Superior temporal gyrus (tissue), 1 donor: Measurements from ENCODE around the gene PEPD.

Experiments
- DNase-seq: peaks from one replicate; pipeline ENCODE4 v3.0.0-alpha.2; 2016; ENCODE audit errors: extremely low spot score

The PEPD gene

DNA sequence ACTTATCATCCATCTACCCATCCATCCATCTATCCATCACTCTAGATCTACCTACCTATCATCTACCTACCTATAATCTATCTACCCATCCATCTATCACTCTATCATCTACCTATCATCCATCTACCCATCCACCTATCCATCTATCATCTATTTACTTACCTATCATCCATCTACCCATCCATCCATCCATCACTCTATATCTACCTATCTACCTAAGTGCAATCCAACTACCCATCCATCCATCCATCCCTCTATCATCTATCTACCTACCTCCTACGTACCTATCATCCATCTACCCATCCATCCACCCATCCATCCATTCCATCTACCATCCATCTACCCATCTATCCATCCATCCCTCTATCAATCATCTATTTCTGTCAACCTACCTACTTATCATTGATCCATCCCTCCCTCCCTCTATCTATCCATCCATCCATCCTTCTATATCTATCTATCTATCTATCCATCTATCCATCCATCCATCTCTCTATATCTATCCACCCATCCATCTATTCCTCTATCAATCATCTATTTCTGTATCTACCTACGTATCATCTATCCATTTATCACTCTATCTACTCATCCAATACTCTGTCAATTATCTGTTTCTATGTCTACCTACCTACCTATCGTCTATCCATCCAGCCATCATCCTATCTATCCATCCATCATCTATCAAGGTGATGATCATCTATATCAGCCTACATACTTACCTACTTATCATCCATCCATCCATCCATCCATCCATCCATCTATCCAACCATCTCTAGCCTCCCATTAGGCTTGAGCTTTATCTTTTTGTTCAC is 99.0 kb downstream of the PEPD start:
- no peak for DNase-seq

DNA sequence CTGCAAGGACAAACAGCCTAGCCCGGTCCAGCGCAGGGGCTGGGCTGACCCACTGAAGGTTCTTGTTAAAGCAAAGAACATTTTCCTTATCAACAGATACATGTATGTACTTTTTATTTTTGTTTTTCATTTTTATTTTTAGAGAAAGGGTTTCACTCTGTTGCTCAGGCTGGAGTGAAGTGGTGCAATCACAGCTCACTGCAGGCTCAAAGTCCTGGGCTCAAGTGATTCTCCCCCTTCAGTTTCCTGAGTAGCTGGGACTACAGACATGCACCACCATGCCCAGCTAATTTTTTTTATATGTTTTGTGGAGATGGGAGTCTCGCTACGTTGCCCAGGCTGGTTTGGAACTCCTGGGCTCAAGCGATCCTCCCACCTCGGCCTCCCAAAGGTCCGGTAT is 100.2 kb downstream of the PEPD start:
- no peak for DNase-seq

DNA sequence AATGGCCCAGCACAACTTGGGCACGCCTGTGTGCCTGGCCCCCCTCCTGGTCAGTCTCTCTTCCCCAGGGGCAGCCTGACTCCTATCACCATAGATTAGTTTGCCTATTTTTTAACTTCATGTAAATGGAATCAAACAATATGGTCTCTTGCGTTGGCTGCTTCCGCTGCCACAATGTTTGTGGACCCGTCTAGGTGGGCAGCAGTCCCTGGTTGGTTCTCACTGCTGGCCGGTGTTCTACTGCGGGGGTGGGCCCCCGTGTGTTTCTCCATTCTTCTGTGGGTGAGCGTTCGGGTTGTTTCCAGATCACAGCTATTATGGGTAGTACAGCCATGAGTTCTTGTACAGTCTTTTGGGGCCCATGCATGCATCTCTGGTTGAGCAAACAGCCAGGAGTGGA is 100.8 kb downstream of the PEPD start:
- no peak for DNase-seq

DNA sequence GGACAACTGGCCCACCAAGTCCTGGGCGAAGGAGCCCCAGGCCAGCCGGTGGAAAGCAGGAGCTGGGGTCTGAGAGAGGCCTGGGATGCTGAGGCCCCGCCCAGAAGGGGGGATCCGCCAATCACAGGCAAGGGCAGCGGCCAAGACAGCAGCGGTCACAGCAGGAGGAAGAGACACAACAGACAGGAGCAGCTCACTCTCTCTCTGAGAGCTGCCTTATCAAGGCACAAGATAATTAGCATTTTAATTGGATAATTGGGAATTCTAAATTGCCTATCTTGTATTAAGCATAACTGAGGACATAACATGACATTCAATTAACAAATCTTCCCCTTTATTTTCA is 101.8 kb downstream of the PEPD start:
- no peak for DNase-seq

- DNase-seq: no peak
Measured at GRCh38 chr19:33418871-33419787, 102.5 kb downstream of the PEPD start.

GRCh38 chr19:33418461-33418860 is 103.1 kb downstream of the PEPD start:
- no peak for DNase-seq

DNA sequence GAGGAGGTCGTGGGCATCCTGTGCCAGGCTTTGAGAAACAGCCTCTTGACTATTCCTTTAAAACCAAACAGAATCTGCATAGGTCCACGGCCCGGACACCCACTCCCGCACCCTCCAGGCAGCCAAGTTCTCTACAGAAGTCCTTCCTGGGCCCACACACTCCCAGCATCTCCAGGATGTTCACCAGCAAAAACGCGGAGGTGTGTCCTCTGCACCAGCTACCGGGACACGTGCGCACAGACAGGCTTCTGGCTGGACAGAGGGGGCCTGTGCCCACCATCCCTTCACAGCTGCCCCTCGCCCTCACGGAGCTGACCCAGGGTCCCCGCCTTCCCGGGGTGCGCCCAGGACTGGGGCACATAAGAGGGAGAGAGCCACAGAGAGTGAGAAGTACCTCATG is 103.8 kb downstream of the PEPD start:
- no peak for DNase-seq

- no peak for DNase-seq
Measured at GRCh38 chr19:33416307-33417215, 105.0 kb downstream of the PEPD start.

GRCh38 chr19:33414667-33415605 is 106.7 kb downstream of the PEPD start:
- DNase-seq: no peak

- no peak for DNase-seq
Measured at GRCh38 chr19:33413868-33414666, 107.5 kb downstream of the PEPD start.

- DNase-seq: no peak
Measured at GRCh38 chr19:33413426-33413725, 108.2 kb downstream of the PEPD start.

- DNase-seq: no peak
Measured at GRCh38 chr19:33412601-33413425, 108.8 kb downstream of the PEPD start.

DNA sequence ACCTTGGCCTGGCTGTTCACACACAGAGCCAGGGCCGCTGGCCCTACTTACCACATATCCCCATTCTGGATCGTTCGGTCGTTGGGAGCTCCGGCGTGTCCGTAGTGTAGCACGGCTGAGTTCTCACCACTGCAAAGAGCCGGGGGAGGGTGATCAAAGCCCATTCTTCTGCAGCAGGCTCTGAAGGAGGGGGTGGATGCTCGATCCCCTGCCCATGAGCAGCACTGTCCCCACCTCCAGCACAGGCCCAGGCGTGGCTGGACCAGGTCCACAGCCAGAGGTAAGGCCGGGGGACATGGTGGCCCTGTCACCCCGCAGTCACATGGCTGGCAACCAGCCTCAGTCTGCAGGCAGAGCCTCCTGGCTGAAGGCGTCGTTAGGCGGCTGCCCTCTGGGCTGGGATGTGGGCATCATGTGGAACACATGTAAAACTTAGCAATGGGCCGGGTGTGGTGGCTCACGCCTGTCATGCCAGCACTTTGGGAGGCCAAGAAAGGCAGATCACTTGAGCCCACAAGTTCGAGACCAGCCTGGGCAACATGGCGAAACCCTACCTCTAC is 109.9 kb downstream of the PEPD start:
- DNase-seq: no peak

- DNase-seq: no peak
Measured at GRCh38 chr19:33410915-33411401, 110.6 kb downstream of the PEPD start.

DNA sequence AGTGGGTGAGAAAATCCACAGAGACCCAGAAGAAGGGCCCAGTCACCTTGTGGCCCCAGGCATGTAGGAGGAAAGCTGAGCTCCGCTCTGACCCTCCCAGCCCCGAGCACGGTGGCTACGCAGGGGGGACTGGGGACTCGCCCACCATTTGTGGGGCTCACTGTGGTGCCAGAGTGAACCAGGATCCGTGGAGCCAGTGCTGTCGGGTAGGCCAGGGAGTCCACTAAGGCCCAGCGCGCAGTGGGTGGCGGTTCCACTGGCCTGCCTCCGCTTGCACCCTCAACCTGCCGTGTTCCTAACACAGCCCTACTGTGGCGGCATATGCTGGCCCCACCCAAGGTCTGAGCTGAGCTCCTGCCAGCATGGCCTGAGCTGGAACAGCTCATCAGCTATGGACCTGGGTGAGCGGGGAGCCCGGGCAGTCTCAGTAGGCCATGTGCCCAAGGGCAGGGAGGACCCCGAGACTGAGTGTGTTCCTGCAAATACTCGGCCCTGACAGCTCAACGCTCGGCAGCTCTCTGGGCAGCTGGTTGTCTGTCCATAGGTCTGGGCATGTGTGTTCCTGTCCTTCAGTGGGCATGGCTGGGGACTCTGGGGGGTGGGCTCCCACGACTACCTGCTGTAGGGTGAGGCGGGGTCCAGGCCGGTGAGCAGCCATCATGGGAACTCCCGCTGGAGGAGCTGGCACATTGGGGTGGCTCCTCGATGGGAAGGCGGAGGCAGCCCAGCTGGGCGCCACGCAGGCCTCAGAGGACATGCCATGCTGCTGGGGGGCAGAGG is 111.5 kb downstream of the PEPD start:
- no peak for DNase-seq

DNA sequence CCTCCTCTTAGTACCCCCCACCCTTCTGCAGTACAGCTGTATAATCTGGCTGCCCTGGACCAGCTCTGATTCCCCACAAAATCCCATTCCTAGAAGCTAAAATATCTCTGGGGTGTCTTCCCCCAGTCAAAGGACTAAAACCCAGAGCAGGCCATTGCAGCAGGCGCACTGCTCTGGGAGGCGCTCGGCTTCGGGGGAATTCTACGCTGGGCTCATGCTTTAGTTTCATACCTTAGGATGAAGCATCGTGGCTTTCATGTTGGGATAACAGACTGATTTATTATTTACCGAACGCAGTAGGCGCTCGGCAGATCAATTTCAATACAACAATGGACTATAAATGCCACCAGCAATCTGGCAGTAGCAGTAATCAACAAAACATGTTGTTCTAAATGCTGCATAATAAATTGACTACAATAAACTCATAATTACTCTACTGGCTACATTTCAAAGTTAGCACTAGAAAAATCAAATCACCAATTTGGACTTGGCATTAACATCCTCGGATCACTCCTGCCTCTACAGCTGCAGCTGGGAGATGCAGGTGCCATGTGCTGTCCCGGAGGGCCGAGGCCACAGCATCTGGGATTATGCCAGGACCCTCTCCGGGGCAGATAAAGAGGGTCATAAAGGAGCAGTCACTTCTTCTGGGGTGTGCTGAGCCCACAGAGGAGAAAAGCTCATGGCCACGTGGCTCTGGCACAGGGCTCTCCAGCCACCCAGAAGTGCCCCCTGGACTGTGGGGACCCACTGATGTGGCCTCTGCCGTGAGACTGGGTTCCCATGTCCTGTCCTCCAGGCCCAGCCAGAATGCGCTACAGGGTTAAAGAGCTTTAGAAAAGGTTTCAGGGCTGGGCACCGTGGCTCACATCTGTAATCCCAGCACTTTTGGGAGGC is 112.8 kb downstream of the PEPD start:
- no peak for DNase-seq

GRCh38 chr19:33408116-33408515 is 113.5 kb downstream of the PEPD start:
- DNase-seq: no peak
